ENCODE results near the gene ZMAT5. TPM values are rescaled to one million over a fixed set of nuclear protein-coding genes. Genes with fewer than 3 reads are reported as not detected.

ZMAT5 gene
- total RNA-seq, 1 donor from 2014 or later: 18.3 TPM

GRCh38 chr22:29693671-29694070 is 73.1 kb downstream of the ZMAT5 start:
- Histone ChIP-seq H3K27ac (no peak overlapping the region), H3K4me1 (no peaks in the 10 kb centered on the region), H3K27me3 (ENCODE audit: low read depth) (no peaks in the 10 kb centered on the region), H3K36me3 (peaks cover 48% of the 10 kb centered on the region), H3K9me3 (no peaks in the 10 kb centered on the region), H3K4me3 (no peak overlapping the region)
- no peak for TF ChIP-seq CTCF (IDR thresholded peaks at IDR 0.05)
- no peak for ATAC-seq
- intact Hi-C loops (cut with DNase I): no loop called here
- DNase-seq: no peak

- no peak for TF ChIP-seq CTCF (IDR thresholded peaks at IDR 0.05)
- Histone ChIP-seq H3K9me3 (no peaks in the 10 kb centered on the region), H3K36me3 (peaks cover 53% of the 10 kb centered on the region), H3K4me1 (no peaks in the 10 kb centered on the region), H3K27me3 (ENCODE audit: low read depth) (no peaks in the 10 kb centered on the region), H3K4me3 (no peak overlapping the region), H3K27ac (no peak overlapping the region)
- intact Hi-C loops (cut with DNase I): no loop called here
- DNase-seq (no peak), ATAC-seq (no peak)
Observed at GRCh38 chr22:29693161-29693560, 73.6 kb downstream of the ZMAT5 start.

GRCh38 chr22:29692327-29692640 is 74.5 kb downstream of the ZMAT5 start:
- DNase-seq (no peak), ATAC-seq (no peak)
- intact Hi-C loops (cut with DNase I): no loop called here
- Histone ChIP-seq H3K4me1 (no peaks in the 10 kb centered on the region), H3K4me3 (no peak overlapping the region), H3K27me3 (ENCODE audit: low read depth) (no peaks in the 10 kb centered on the region), H3K27ac (no peak overlapping the region), H3K9me3 (no peaks in the 10 kb centered on the region), H3K36me3 (peaks cover 61% of the 10 kb centered on the region)
- no peak for TF ChIP-seq CTCF (IDR thresholded peaks at IDR 0.05)

- intact Hi-C loops (cut with DNase I): no loop called here
- H3K36me3 ChIP-seq: peaks cover 63% of the 10 kb centered on the region
- ATAC-seq (no peak), DNase-seq (no peak)
- H3K4me1 ChIP-seq: no peaks in the 10 kb centered on the region
- no peak for TF ChIP-seq CTCF (IDR thresholded peaks at IDR 0.05)
- H3K4me3 ChIP-seq: no peak overlapping the region
- no peaks in the 10 kb centered on the region for H3K27me3 ChIP-seq (ENCODE audit: low read depth)
- no peaks in the 10 kb centered on the region for H3K9me3 ChIP-seq
- no peak overlapping the region for H3K27ac ChIP-seq
Observed at GRCh38 chr22:29691636-29692326, 75.0 kb downstream of the ZMAT5 start.

GRCh38 chr22:29690476-29690875 is 76.3 kb downstream of the ZMAT5 start:
- peaks cover 56% of the 10 kb centered on the region for H3K36me3 ChIP-seq
- intact Hi-C loops (cut with DNase I): no loop called here
- H3K9me3 ChIP-seq: no peaks in the 10 kb centered on the region
- no peaks in the 10 kb centered on the region for H3K4me1 ChIP-seq
- no peak overlapping the region for H3K4me3 ChIP-seq
- ATAC-seq (no peak), DNase-seq (no peak)
- no peaks in the 10 kb centered on the region for H3K27me3 ChIP-seq (ENCODE audit: low read depth)
- no peak overlapping the region for H3K27ac ChIP-seq
- no peak for TF ChIP-seq CTCF (IDR thresholded peaks at IDR 0.05)

GRCh38 chr22:29689880-29690213 is 77.0 kb downstream of the ZMAT5 start:
- intact Hi-C loops (cut with DNase I): no loop called here
- Histone ChIP-seq H3K36me3 (peaks cover 52% of the 10 kb centered on the region), H3K27ac (no peak overlapping the region), H3K4me1 (no peaks in the 10 kb centered on the region), H3K4me3 (no peak overlapping the region), H3K27me3 (ENCODE audit: low read depth) (no peaks in the 10 kb centered on the region), H3K9me3 (no peaks in the 10 kb centered on the region)
- ATAC-seq (peak; percentile 53 to 80), DNase-seq (peak; percentile 67)
- TF ChIP-seq CTCF (IDR thresholded peaks at IDR 0.05): peak; percentile 70

Data from lower lobe of right lung (tissue), 2 donors.